ENCODE results near the gene TRAK1.

Gene TRAK1

DNA sequence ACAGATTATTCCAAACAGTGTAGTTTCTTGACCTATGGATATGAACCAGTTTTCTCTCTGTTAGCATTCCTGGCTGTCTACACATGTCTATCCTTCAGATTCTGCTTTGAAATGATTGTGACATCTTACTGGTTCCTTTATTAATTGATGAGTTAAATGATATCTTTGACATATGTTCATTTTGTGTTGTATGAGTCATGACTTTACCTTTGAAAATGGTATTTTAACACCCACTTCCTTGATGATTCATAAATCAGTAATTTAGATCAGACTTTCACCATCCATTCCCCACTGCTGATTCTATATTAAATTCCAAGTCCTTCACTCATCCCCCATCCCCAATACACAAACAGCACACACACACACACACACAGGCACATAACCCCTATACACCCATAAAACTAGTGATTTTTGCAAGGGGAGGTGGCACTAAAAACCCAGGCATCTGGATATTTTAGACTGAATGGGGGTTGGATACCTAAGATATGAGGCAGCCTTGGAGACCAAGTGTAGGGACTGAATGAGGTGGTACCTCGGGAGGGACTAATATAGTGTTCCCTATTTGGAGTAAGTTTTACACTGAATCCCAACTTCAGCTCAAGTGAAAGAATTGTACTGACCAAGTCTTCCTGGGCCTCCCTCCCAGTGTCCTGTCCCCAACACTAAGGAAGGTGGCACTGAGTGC, 165.1 kb downstream of the TRAK1 start:
- no peak overlapping the region for H2AFZ ChIP-seq (ENCODE audit: low read length)
- H3K27ac ChIP-seq (ENCODE audit: low read length), result no peak overlapping the region
- TF ChIP-seq EZH2 (optimal IDR thresholded peaks at IDR 0.05; ENCODE audit: low read depth, low read length) (no peak), EZH2phosphoT487 (IDR thresholded peaks at IDR 0.05; ENCODE audit: low read length) (no peak)
- TF ChIP-seq, protein P1, sequence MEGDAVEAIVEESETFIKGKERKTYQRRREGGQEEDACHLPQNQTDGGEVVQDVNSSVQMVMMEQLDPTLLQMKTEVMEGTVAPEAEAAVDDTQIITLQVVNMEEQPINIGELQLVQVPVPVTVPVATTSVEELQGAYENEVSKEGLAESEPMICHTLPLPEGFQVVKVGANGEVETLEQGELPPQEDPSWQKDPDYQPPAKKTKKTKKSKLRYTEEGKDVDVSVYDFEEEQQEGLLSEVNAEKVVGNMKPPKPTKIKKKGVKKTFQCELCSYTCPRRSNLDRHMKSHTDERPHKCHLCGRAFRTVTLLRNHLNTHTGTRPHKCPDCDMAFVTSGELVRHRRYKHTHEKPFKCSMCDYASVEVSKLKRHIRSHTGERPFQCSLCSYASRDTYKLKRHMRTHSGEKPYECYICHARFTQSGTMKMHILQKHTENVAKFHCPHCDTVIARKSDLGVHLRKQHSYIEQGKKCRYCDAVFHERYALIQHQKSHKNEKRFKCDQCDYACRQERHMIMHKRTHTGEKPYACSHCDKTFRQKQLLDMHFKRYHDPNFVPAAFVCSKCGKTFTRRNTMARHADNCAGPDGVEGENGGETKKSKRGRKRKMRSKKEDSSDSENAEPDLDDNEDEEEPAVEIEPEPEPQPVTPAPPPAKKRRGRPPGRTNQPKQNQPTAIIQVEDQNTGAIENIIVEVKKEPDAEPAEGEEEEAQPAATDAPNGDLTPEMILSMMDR (IDR thresholded peaks at IDR 0.05; ENCODE audit: low read length), result no peak
- no peaks in the 10 kb centered on the region for H3K9me2 ChIP-seq (replicated peaks; ENCODE audit: insufficient read depth, low read length)
- no peak overlapping the region for H3K9ac ChIP-seq (ENCODE audit: low read length)
- no peak overlapping the region for H3K4me3 ChIP-seq (ENCODE audit: low read length)
- no peaks in the 10 kb centered on the region for H3K4me1 ChIP-seq (ENCODE audit: low read length)
- no peaks in the 10 kb centered on the region for H3K27me3 ChIP-seq (replicated peaks; ENCODE audit: insufficient read depth, low read length)
- no peak overlapping the region for H3K4me2 ChIP-seq (ENCODE audit: low read depth, low read length)
- H3K36me3 ChIP-seq (replicated peaks; ENCODE audit: insufficient read depth, low read length), result no peaks in the 10 kb centered on the region
- no peaks in the 10 kb centered on the region for H3K9me3 ChIP-seq (replicated peaks; ENCODE audit: insufficient read depth, low read length)
- H3F3A ChIP-seq (ENCODE audit: insufficient read depth, low read length), result no peaks in the 10 kb centered on the region
- no peaks in the 10 kb centered on the region for H3K79me2 ChIP-seq (ENCODE audit: low read length)
- no peak for DNase-seq
- no peaks in the 10 kb centered on the region for H4K20me1 ChIP-seq (ENCODE audit: insufficient read depth, low read length)

DNA sequence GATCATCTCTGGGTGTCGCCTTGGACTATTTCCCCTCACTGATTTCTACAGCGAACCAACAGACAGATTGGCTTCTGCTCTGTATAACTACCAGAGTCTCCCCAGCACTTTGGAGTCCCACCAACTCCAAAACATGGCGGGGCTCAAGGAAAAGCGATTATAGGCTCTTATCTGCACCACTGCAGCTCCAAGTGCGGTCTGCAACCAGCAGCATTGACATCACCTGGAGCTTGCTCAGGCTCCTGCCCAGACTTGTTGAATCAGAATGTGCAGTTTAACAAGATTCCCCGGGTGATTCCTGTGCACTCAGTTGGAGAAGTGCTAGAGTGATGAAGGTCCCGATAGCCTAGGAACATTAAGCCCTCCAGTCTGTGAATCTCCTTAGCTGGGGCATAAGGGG, 165.8 kb downstream of the TRAK1 start:
- no peaks in the 10 kb centered on the region for H3K9me3 ChIP-seq (replicated peaks; ENCODE audit: insufficient read depth, low read length)
- TF ChIP-seq, protein P1 (IDR thresholded peaks at IDR 0.05; ENCODE audit: low read length), result no peak
- TF ChIP-seq EZH2phosphoT487 (IDR thresholded peaks at IDR 0.05; ENCODE audit: low read length) (no peak), EZH2 (optimal IDR thresholded peaks at IDR 0.05; ENCODE audit: low read depth, low read length) (no peak)
- no peak overlapping the region for H2AFZ ChIP-seq (ENCODE audit: low read length)
- no peak overlapping the region for H3K9ac ChIP-seq (ENCODE audit: low read length)
- no peaks in the 10 kb centered on the region for H3K79me2 ChIP-seq (ENCODE audit: low read length)
- H3K27ac ChIP-seq (ENCODE audit: low read length), result no peak overlapping the region
- H3K4me2 ChIP-seq (ENCODE audit: low read depth, low read length), result no peak overlapping the region
- no peaks in the 10 kb centered on the region for H3K9me2 ChIP-seq (replicated peaks; ENCODE audit: insufficient read depth, low read length)
- no peaks in the 10 kb centered on the region for H3K27me3 ChIP-seq (replicated peaks; ENCODE audit: insufficient read depth, low read length)
- H4K20me1 ChIP-seq (ENCODE audit: insufficient read depth, low read length), result no peaks in the 10 kb centered on the region
- DNase-seq, result no peak
- H3K4me1 ChIP-seq (ENCODE audit: low read length), result no peaks in the 10 kb centered on the region
- no peaks in the 10 kb centered on the region for H3K36me3 ChIP-seq (replicated peaks; ENCODE audit: insufficient read depth, low read length)
- no peaks in the 10 kb centered on the region for H3F3A ChIP-seq (ENCODE audit: insufficient read depth, low read length)
- no peak overlapping the region for H3K4me3 ChIP-seq (ENCODE audit: low read length)

DNA sequence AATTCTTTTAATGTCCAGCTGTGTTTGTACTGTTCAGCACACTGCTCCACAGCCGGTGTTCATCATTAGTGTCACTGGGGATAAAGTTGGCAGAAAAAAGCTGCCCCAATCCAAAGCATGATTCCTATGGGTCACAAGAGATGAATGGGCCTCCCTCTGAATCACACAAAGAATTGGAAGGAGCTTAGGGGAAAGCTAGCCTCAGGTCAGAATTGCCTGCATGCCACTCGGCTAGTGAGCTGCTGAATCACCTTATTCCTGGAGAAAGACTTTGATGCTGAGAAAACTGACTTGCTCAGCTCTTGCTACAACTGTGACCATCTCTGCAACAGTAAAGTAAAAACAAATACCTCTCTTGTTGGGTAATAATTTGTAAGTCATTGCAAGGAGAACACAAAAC, 171.4 kb downstream of the TRAK1 start:
- H3K27me3 ChIP-seq (replicated peaks; ENCODE audit: insufficient read depth, low read length), result peaks cover 19% of the 10 kb centered on the region
- no peak for DNase-seq
- H2AFZ ChIP-seq (ENCODE audit: low read length), result no peak overlapping the region
- no peaks in the 10 kb centered on the region for H3K79me2 ChIP-seq (ENCODE audit: low read length)
- H3K9me3 ChIP-seq (replicated peaks; ENCODE audit: insufficient read depth, low read length), result no peaks in the 10 kb centered on the region
- no peak overlapping the region for H3K27ac ChIP-seq (ENCODE audit: low read length)
- no peaks in the 10 kb centered on the region for H3K9me2 ChIP-seq (replicated peaks; ENCODE audit: insufficient read depth, low read length)
- H3K4me2 ChIP-seq (ENCODE audit: low read depth, low read length), result no peak overlapping the region
- TF ChIP-seq EZH2phosphoT487 (IDR thresholded peaks at IDR 0.05; ENCODE audit: low read length), result no peak
- no peak for TF ChIP-seq EZH2 (optimal IDR thresholded peaks at IDR 0.05; ENCODE audit: low read depth, low read length)
- TF ChIP-seq, protein P1 (IDR thresholded peaks at IDR 0.05; ENCODE audit: low read length), result no peak
- no peaks in the 10 kb centered on the region for H3K36me3 ChIP-seq (replicated peaks; ENCODE audit: insufficient read depth, low read length)
- H4K20me1 ChIP-seq (ENCODE audit: insufficient read depth, low read length), result no peaks in the 10 kb centered on the region
- no peaks in the 10 kb centered on the region for H3K4me1 ChIP-seq (ENCODE audit: low read length)
- H3F3A ChIP-seq (ENCODE audit: insufficient read depth, low read length), result no peaks in the 10 kb centered on the region
- H3K9ac ChIP-seq (ENCODE audit: low read length), result no peak overlapping the region
- no peak overlapping the region for H3K4me3 ChIP-seq (ENCODE audit: low read length)

Data from MM.1S (cell line).